DOHH2 (cell line): ENCODE results near the gene ATP8A2.

ENCODE experiments used
- CTCF ChIP-seq: fragments of 200-600 bp; sonication (generic); IDR thresholded peaks from one replicate; pipeline ENCODE4 v1.5.1; 2014; ENCODE audit warnings: antibody characterized with exemption, mild to moderate bottlenecking, low read depth, low read length; ENCODE audit not compliant: poor library complexity, severe bottlenecking
- EZH2phosphoT487 ChIP-seq: fragments of 200-600 bp; sonication (generic); IDR thresholded peaks from 2 replicates; pipeline ENCODE4 v1.6.1; 2017; ENCODE audit warnings: borderline replicate concordance, mild to moderate bottlenecking, antibody characterized with exemption, low read length, moderate library complexity, mixed read lengths

- no peak for TF ChIP-seq CTCF
- no peak for TF ChIP-seq EZH2phosphoT487
Measured at GRCh38 chr13:25432691-25433090, 60.9 kb downstream of the ATP8A2 start.
